ENCODE measurements around the gene DLGAP4.

DLGAP4 gene

GRCh38 chr20:36305602-36306551 lies at the start of gene DLGAP4:
Gene DLGAP4, plus strand, starts transcription at chr20:36306339. Its CDS starts 125,379 bp downstream, at chr20:36431718.
- no peak for DNase-seq

DNA sequence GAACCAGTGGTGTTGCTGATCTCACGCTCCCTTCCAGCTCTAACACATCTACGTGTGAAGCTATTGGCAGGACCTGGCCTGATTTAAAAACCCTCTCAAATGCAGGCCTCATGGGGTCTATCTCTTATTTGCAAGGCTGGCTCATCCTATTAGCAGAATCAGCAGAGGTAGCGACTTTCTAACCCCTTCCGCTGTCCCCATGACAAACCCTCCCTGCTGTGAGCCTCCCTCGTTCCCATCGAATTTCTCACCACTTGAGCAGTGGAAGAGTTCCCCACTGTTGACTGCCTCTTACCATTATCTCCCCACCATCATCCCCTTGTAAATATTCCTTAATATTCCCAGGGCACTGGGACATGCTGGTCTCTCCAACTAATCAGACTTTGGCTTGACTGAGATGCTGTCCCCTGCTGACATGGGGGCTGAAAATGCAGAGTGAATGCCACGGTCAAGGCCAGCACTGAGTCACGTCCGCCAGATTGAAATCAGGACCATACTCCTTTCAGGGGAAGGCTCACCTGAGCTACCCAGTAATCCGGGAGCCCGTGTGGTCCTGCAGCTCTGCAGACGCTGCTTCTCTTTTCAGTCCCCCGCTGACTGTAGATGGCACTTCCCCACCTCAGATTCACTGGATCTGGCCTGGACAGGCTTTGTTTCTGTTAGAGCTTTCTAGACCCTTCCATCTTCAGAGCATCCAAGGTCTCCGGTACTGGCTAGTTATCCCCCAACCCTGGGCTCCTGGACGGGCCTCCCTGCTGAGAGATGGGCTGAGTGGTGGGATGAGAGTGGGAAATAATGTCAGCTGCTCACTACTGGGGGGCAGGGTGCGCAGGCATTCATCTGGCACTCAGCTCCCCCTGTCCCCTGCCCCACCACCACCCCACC lies 46.7 kb upstream of the DLGAP4 start:
- no peak for DNase-seq

DNA sequence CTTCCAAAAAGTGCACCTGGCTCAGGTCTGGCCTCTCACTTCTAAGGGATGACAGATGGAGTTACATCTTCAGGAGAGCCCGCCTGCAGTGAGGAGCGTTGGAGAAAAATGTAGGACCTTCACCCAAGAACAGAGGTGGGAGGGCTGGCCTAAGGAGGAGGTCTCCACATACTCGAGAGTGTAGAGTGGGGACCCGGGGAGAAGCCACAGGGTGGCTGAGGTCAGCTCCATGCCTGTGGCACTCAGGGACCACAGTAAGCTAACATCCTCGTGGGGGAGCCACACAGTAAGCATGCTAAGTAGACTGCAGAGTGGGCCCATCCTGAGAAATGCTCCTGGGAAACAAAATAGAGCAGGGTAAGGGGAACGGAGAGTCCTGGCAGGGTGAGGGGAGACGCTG lies 45.8 kb upstream of the DLGAP4 start:
- no peak for DNase-seq

DNA sequence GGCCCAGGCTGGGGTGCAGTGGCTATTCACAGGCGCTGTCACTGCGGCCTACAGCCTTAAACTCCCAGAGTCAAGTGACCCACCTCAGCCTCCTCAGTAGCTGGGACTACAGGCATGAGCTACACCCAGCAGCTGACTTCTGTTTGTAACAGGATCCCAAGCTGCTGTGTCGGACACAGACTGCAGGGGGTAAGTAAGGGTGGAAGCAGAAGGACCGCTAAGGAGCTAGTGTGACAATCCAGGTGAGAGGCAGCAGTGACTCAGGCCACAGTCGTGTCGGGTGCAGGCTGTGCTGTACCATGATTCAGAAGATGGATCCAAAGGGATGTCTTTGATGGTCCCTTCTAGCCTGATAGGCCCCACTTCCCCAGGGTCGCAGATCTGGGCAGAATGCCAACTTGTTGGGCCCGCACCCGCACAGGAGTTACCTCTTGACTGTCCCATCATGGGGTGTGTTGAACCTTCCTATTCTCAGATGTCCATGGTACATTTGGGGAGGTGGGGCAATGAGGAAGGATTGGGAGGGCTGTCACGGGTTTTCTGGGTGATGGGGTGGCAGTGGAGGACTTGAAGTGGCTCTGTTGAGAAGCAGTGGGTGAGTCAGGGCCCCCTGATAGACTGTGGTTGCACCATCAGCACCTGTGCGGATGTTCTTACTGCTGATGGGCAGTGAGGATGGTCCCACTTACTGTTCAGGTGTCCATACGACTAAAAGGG lies 44.6 kb upstream of the DLGAP4 start:
- no peak for DNase-seq

DNA sequence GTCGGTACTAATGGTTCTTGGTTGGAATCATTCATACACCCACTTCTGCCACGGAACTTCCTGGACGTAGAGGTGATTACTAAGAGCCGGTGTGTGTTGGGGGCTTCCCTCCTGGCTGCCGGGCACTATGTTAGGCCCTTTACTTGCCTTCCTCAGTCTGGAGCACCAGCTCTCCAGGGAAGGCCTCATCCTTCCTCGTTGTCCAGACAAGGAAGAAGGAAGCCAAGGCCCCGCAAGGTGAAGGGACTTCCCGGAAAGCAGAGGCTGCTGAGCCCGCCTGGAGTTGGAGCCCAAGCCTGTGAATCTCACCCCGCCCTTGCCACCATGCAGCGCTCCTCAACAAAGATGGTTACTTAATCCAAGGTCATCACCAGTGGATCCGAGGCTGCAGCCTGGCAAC lies 43.7 kb upstream of the DLGAP4 start:
- DNase-seq: no peak

DNA sequence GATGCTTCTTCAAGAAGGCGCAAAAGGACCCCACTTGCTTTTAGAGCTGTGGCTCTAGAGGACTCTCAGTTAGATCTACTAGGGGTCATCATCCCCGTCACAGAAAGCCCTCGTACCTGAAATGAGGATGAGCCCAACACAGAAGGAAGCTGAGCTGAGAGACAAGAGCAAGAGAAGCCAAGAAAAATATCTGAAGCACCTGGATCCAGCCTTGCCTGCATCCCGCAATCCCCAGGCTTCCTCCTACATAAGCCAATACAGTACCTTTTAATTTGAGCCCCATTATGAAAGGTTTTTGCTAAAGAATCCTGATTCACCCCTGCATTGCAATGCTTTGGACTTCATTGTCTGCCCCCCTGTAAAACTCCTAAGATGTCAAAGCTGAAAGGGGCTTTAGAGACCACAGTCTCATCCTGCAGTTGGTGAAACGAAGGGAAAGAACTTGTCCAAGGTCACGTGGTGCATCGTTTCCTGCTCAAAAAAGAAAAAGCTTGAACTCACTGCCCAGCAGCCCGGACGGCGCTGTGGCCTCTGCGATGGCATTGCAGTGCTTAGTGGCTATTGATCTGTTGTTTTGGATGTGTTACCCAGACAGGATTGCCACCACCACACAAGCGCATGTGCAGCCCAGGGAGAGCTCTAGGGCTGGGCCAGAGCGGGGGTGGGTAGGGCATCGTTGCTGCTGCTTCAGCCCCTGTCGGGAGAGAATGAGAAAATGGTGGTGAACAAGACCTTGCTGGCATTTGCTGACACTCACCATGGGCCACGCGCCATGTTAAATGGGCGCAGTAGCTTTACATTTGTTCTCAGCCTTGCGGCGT lies 41.5 kb upstream of the DLGAP4 start:
- no peak for DNase-seq

- no peak for DNase-seq
Measured at GRCh38 chr20:36266189-36266588, 40.0 kb upstream of the DLGAP4 start.

DNA sequence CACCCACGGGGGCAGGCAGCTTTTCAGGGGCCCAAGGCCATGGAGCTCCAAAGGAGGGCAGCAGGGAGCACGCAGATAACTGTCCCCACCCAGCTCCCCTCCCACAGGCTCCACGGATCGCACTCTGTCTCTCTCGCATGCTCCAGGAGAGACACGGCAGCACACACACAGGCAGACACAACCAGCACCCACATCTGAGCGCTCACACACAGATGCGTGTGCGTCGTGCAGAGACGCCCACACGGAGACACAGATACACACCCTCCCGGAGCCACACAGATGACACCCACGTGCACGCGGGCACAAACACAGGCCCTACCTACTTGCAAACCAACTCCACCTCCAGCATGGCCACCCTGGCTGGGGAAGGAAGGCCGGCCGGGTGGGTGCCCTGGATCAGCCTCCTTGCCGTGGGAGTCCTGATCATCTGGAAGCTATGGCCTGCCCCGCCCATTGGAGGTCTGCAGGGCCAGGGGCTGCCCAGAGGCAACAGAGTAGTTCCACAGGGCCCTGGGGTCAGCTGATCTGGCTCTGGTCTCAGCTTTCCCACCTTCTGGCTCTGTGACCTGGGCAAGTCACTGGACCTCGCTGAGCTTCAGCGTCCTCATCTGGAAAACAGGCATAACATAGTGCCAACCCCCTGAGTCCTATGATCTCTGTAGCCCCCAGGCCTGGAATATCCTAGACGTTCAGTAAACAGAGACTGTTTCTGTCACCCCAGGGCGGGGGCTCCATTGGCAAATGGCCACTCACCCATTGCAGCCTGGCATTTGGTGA lies 38.3 kb upstream of the DLGAP4 start:
- DNase-seq: no peak

GRCh38 chr20:36268440-36269342 lies 37.4 kb upstream of the DLGAP4 start:
- DNase-seq: no peak

DNA sequence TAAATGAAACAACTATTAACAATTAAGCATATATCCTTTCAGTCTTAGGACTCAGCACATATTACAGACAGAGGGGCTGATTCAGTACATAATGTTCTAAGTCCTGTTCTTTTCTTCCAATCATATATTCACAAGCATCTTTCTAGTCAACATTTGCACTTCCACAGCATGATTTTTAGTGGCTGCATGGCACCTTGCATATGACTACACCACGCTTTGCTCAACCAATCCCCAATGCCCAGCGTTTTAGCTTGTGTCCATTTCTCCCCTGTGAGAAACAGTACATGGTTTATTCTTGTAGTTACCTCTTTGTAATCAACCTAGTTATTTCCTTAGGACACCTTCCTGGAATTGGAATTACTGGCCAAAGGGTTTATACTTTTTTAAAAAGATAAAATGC lies 36.6 kb upstream of the DLGAP4 start:
- no peak for DNase-seq

DNA sequence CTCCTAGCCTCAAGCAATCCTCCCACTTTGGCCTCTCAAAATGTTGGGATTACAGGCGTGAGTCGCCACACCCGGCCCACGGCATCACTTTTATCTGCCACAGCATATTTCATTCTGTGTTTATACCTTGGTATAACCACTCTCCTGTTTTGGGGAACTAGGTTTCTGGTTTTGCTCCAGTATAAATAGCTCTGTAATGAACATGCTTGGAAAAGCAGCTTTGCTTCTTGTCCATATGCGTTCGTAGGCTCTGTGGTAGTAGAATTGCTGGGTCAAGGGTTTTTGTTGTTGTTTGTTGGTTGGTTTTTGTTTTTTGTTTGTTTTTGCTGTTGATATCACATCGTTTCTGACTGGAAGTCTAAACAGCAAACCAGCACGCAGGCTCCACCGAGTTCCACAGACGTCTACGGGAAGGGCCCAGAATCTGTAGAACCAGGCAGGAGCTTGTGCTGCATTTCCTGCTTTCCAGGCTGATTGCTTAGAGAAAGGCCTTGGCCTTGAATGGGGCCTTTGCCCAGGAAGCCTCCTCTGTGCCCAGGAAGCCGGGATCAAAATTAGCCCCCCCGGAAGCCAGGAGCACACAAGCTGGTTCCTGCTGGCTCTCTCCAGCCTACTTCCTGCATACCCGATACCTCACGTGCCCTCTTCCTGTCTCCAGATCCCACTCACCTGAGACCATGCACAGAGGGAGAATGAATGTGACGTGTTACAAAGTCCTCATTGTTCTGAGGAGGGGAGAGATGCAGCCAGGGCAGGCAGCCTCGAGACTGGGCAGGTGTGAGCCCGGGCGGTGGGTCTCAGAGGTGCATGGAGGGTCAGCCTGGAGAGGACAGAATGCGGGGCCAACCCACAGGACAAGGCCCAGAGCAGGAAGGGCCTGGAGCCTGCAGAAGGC lies 35.1 kb upstream of the DLGAP4 start:
- DNase-seq: no peak

DNA sequence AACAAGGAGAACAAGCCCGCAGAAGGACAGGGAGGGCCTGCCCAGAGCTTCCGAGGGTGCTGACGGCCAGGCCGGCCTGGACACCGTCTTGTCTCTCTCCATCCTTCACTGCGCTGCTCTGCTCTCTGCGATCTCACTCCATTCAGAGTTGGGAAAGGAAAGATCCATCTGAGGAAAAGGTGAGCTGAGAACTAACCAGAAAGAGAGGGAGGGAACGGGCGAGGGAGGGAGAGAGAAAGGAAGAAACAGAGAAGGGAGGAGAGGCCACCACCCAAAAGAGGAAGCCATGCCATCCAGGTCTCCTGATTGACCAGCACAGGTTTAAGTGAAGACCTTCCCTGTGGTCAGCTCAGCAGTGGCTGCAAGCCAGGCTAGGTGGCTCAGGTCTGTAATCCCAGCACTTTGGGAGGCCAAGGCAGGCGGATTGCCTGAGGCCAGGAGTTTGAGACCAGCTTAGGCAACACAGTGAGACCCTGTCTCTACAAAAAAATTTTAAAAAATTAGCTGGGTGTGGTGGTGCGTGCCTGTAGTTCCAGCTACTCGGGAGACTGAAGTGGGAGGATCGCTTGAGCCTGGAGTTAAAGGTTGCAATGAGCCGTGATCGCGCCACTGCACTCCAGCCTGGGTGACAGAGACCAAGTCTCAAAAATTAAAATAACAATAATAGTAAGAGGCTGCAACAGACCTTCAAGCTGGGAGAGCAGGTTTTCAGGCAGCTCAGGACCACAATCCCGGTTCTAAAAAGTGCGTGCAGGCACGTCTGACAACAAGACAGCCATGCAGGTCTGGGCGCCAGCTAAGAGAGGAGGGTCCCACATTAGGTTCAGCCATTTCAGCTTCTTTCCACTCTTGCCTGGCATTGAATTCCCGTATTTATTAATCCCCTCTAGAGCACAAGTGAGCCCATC lies 34.2 kb upstream of the DLGAP4 start:
- no peak for DNase-seq

DNA sequence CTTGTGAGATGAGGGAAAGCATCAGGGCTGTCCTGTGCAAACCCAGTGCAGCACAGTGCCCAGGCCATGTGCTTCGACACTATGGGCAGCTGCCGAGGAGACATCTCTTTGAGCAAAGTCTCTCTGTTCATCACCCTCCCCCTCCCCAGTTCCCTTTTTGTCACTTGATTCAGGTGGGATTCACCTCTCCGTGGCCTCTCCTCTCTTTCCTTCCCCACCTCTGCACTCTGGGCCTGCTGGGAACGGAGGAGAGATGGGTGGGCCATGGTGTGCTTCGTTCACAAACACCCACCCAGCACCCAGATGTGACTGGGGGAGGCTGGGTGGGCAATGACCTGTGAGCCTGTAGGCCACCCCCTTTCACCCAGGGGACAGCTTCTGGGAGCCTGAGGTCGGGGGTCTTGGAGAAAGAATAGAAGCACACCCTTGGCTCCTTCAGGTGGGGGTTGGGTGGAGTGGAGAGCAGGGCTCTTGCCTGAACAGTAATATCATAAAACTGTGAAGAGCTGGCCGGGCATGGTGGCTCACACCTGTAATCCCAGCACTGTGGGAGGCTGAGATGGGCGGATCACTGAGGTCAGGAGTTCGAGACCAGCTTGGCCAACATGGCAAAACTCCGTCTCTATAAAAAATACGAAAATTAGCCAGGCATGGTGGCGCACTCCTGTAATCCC lies 33.5 kb upstream of the DLGAP4 start:
- DNase-seq: no peak

DNA sequence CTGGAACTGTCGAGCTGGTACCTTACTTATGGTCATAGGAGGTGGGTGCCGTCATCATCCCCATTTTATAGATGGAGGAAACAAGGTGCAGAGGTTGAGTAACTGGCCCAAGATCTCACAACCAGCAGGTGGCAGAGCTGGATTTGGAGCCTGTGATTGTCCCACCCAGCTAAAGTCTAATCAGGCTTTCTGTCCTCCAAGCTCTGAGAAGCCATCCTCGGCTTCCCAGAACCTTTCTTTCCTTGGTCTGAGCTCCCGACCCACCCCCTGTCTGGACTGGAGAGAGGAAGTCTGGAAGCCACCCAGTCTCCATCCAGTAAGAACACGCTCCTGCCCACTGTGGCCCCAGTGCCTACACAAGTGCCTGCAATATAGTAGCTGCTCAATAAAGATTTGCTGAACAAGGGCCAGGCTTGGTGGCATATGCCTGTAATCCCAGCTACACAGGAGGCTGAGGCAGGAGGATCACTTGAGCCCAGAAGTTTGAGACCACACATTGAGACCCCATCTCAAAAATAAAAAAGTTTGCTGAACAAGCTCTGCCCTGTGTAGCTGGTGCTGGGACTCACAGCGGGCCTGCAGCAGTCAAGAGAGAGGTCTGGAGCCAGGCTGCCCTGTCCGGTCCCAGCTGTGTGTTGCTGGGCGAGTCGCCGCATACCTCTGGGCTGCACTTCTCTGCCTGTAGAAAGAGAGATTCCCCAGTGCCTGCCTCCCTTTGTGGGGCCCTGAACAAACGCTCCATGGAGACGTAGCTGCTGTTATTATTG lies 32.5 kb upstream of the DLGAP4 start:
- no peak for DNase-seq

DNA sequence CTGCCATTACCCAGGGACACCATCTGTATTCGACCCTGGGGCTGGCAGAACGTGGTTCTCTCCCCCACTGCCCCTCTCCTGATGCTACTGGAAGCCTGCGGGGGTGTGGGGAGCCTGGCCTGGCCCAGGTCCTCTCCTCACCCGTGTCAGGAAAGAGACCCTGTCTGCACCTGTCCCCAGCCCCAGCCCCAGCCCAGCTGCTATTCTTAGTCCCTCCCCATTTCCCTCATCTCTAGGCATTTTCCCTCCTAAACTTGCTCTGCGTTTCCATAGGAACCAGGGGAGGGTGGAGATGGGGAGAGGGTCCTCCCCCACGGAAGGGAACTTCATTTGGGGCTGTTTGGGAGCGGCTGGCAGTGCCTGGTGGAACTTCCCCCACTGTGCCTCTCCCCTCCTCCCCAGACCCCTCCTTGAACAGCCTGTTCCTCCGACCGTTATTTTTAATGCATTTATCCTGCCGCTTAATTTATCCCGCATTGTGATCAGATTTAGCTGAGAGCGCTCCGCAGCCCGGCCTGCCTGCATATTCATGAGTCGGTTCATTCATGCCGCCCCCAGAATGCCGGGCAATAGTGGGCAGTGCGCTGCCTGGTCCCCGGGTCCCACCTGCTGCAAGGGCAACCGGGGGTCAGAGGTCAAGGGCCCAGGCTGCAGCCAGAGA lies 31.8 kb upstream of the DLGAP4 start:
- no peak for DNase-seq

- no peak for DNase-seq
Measured at GRCh38 chr20:36275011-36275410, 31.1 kb upstream of the DLGAP4 start.

Measured in NCI-H526 treated with DMSO at 0.1 percent for 48 hours (cell line).